ENCODE results near the gene PSAP.

PSAP gene

DNA sequence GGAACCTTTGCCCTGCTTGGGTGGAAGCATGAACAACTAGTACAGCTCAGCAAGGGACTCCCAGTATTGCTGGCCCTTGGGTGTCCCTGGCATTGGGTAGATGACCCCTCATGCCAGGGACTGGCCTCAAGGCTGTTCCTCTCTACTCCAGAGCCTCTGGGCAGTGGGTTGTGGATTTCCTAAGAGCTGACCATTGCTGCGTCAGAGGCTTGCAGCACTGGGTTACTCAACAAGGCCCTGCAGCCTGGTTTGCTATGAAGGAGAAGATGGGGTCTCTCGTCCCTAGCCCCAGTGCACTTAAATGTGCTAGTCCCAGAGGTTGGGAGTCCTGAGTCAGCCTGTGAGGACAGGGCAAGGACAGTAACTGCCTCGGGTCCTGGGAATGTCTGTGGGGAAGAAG is 80.3 kb downstream of the PSAP start:
- Histone ChIP-seq H4K20me1 (ENCODE audit: insufficient read depth, low read length, poor library complexity, severe bottlenecking) (no peaks in the 10 kb centered on the region), H3K4me1 (ENCODE audit: insufficient read depth, low read length, poor library complexity, severe bottlenecking) (peaks cover 79% of the 10 kb centered on the region), H3F3A (ENCODE audit: low read depth) (peaks cover 11% of the 10 kb centered on the region)

DNA sequence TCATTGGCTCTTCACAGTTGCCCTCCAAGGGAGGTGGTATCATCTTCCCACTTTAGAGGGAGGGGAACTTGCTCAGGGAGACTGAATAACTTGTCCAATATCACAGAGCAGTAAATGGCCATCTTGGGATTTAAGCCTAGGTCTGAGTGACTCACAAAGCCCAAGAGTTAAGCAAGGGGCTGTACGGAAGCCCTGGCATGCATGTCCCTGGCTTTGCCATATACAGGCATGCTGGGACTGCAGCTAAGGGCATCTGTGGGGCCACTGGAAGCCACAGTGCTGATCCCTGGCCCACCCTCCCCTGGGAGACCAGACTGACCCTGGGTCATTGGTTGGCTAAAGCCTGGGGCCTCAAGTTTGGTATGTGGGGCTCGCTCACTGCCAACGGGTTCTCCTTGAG is 80.8 kb downstream of the PSAP start:
- peak overlapping the region; percentile 75 for H3K4me2 ChIP-seq (ENCODE audit: low read depth, low read length, poor library complexity, severe bottlenecking)
- H3K79me2 ChIP-seq (ENCODE audit: insufficient read depth, low read length) = no peaks in the 10 kb centered on the region; the same call in 1 of the 2 replicates
- no peaks in the 10 kb centered on the region for H3K36me3 ChIP-seq (ENCODE audit: insufficient read depth, low read length)
- H3K4me1 ChIP-seq (ENCODE audit: insufficient read depth, low read length, poor library complexity, severe bottlenecking) = peaks cover 77% of the 10 kb centered on the region
- H3K4me3 ChIP-seq (ENCODE audit: low read length, poor library complexity, severe bottlenecking) = peak overlapping the region; percentile 73
- peak overlapping the region; percentile 65 for H3K9ac ChIP-seq (ENCODE audit: low read depth, low read length, poor library complexity, severe bottlenecking)
- TF ChIP-seq EZH2phosphoT487 (IDR thresholded peaks at IDR 0.05; ENCODE audit: borderline replicate concordance) = no peak
- TF ChIP-seq, protein P1, sequence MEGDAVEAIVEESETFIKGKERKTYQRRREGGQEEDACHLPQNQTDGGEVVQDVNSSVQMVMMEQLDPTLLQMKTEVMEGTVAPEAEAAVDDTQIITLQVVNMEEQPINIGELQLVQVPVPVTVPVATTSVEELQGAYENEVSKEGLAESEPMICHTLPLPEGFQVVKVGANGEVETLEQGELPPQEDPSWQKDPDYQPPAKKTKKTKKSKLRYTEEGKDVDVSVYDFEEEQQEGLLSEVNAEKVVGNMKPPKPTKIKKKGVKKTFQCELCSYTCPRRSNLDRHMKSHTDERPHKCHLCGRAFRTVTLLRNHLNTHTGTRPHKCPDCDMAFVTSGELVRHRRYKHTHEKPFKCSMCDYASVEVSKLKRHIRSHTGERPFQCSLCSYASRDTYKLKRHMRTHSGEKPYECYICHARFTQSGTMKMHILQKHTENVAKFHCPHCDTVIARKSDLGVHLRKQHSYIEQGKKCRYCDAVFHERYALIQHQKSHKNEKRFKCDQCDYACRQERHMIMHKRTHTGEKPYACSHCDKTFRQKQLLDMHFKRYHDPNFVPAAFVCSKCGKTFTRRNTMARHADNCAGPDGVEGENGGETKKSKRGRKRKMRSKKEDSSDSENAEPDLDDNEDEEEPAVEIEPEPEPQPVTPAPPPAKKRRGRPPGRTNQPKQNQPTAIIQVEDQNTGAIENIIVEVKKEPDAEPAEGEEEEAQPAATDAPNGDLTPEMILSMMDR (conservative IDR thresholded peaks at IDR 0.05; ENCODE audit: low read length) = no peak
- H3K9me3 ChIP-seq (ENCODE audit: insufficient read depth, low read depth, low read length) = no peaks in the 10 kb centered on the region
- no peaks in the 10 kb centered on the region for H3K9me2 ChIP-seq (replicated peaks; ENCODE audit: low read depth, low read length)
- no peaks in the 10 kb centered on the region for H3K27me3 ChIP-seq (ENCODE audit: insufficient read depth, low read length, poor library complexity, severe bottlenecking)
- no peak overlapping the region for H2AFZ ChIP-seq (ENCODE audit: low read length)
- H3F3A ChIP-seq (ENCODE audit: low read depth) = peaks cover 8% of the 10 kb centered on the region; the same call in 1 of the 2 replicates
- no peaks in the 10 kb centered on the region for H4K20me1 ChIP-seq (ENCODE audit: insufficient read depth, low read length, poor library complexity, severe bottlenecking)

More for the DNA sequence above, 80.3 kb downstream of the PSAP start:
- Histone ChIP-seq H3K36me3 (ENCODE audit: insufficient read depth, low read length) (no peaks in the 10 kb centered on the region), H3K79me2 (ENCODE audit: insufficient read depth, low read length) (no peaks in the 10 kb centered on the region; the same call in 1 of the 2 replicates), H3K4me2 (ENCODE audit: low read depth, low read length, poor library complexity, severe bottlenecking) (peak overlapping the region; percentile 67), H3K9me3 (ENCODE audit: insufficient read depth, low read depth, low read length) (no peaks in the 10 kb centered on the region), H3K9me2 (replicated peaks; ENCODE audit: low read depth, low read length) (no peaks in the 10 kb centered on the region), H3K27me3 (ENCODE audit: insufficient read depth, low read length, poor library complexity, severe bottlenecking) (no peaks in the 10 kb centered on the region), H3K4me3 (ENCODE audit: low read length, poor library complexity, severe bottlenecking) (no peak overlapping the region), H3K9ac (ENCODE audit: low read depth, low read length, poor library complexity, severe bottlenecking) (peak overlapping the region; percentile 65), H2AFZ (ENCODE audit: low read length) (no peak overlapping the region)
- TF ChIP-seq EZH2phosphoT487 (IDR thresholded peaks at IDR 0.05; ENCODE audit: borderline replicate concordance) = no peak
- TF ChIP-seq, protein P1 (conservative IDR thresholded peaks at IDR 0.05; ENCODE audit: low read length) = no peak

DNA sequence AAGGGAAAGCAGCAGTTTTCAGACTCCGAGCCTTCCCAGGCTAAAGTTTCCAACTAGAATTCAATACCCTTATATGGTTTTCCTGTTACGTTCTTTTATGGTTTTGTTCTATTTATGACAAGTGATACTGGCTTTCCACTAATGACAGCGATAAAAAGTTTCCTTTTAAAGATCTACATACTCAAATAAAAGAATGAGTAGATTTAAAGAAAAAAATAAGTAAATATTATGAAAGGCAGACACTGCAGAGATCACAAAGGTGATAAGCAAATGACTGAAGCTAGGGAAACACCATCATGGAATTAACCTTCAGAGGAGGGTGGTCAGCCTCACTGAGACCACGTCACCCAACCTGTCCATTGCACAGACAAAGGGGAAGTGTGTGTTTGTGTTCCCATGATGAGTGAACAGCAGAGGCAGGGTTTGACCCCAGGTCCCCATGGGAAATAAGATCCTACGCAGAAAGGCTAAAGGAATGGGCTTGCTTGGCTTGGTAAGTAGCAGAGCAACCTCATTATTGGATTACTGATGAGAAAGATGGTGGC is 81.7 kb downstream of the PSAP start:
- H3K27me3 ChIP-seq (ENCODE audit: insufficient read depth, low read length, poor library complexity, severe bottlenecking) = no peaks in the 10 kb centered on the region
- 0 out of 2 replicates have a peak, but pooled peaks cover under 1% of the 10 kb centered on the region for H3F3A ChIP-seq (ENCODE audit: low read depth)
- no peaks in the 10 kb centered on the region for H3K36me3 ChIP-seq (ENCODE audit: insufficient read depth, low read length)
- no peaks in the 10 kb centered on the region for H3K9me2 ChIP-seq (replicated peaks; ENCODE audit: low read depth, low read length)
- no peaks in the 10 kb centered on the region for H4K20me1 ChIP-seq (ENCODE audit: insufficient read depth, low read length, poor library complexity, severe bottlenecking)
- peak overlapping the region; percentile 75 for H3K4me2 ChIP-seq (ENCODE audit: low read depth, low read length, poor library complexity, severe bottlenecking)
- TF ChIP-seq, protein P1 (conservative IDR thresholded peaks at IDR 0.05; ENCODE audit: low read length) = no peak
- no peak for TF ChIP-seq EZH2phosphoT487 (IDR thresholded peaks at IDR 0.05; ENCODE audit: borderline replicate concordance)
- peak overlapping the region; percentile 73 for H3K4me3 ChIP-seq (ENCODE audit: low read length, poor library complexity, severe bottlenecking)
- H3K9me3 ChIP-seq (ENCODE audit: insufficient read depth, low read depth, low read length) = no peaks in the 10 kb centered on the region
- H3K79me2 ChIP-seq (ENCODE audit: insufficient read depth, low read length) = no peaks in the 10 kb centered on the region; the same call in 1 of the 2 replicates
- peak overlapping the region; percentile 0; the same call in 1 of the 2 replicates for H2AFZ ChIP-seq (ENCODE audit: low read length)
- peaks cover 74% of the 10 kb centered on the region for H3K4me1 ChIP-seq (ENCODE audit: insufficient read depth, low read length, poor library complexity, severe bottlenecking)
- H3K9ac ChIP-seq (ENCODE audit: low read depth, low read length, poor library complexity, severe bottlenecking) = peak overlapping the region; percentile 65
